Measurements from ENCODE around the gene PARD3B.

PARD3B gene

DNA sequence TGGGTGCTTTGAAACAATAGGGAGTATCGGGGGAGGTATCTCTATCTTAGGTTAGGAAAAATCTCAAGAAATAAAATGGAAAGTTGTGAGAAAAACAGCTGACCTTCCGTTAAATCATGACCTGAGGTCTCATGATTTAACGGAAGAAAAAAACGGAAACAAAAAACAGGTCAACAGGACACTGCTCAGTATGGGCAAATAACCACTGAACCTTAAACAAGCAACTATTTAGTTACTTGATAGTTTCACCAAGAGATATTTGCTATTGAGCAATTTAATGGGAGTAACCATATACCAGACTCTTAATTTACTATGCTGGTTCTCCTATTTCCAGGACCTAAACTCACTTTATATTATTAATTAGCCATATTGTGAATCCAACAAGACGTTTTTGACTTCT lies 150.8 kb downstream of the PARD3B start:
- TF ChIP-seq, protein P1, sequence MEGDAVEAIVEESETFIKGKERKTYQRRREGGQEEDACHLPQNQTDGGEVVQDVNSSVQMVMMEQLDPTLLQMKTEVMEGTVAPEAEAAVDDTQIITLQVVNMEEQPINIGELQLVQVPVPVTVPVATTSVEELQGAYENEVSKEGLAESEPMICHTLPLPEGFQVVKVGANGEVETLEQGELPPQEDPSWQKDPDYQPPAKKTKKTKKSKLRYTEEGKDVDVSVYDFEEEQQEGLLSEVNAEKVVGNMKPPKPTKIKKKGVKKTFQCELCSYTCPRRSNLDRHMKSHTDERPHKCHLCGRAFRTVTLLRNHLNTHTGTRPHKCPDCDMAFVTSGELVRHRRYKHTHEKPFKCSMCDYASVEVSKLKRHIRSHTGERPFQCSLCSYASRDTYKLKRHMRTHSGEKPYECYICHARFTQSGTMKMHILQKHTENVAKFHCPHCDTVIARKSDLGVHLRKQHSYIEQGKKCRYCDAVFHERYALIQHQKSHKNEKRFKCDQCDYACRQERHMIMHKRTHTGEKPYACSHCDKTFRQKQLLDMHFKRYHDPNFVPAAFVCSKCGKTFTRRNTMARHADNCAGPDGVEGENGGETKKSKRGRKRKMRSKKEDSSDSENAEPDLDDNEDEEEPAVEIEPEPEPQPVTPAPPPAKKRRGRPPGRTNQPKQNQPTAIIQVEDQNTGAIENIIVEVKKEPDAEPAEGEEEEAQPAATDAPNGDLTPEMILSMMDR (IDR thresholded peaks at IDR 0.05; ENCODE audit: low read length, missing control alignments): no peak

DNA sequence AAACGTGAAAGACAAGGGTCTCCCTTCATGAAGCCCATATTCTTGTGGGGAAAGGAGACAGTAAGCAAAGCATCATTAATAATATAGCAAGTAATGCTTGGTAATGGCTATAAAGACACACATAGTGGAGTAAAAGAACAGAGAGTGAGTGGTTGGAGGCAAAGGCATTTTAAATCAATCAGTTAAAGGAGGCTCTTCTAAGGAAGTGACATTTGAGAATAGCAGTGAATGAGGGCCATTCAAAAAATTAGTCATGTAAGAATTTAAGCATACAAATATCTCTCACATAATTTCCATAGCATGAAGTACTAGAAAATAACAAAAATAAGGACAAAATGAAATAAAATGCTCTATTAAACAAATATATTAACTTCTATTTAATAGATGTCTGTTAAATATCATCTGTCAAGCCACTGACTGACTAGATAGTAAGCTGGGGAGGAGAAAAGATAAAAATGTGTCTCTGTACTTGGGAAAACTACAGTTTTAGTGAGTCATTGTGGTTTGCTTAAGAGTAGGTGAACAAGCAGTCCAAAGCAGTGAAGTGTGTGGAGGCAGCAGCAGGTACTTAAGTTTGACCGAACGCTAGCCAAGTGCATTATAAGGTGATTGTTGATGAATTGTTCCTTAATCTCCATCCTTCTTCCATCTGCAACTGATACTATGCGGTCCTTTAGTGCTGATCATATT lies 160.1 kb downstream of the PARD3B start:
- TF ChIP-seq, protein P1 (IDR thresholded peaks at IDR 0.05; ENCODE audit: low read length, missing control alignments): no peak
- H3K4me3 ChIP-seq (replicated peaks; ENCODE audit: low read depth, low read length): no peak overlapping the region
- peak; percentile 22 for DNase-seq (ENCODE audit: low read depth)

More for the DNA sequence above, 150.8 kb downstream of the PARD3B start:
- DNase-seq (ENCODE audit: low read depth): no peak
- no peak overlapping the region for H3K4me3 ChIP-seq (replicated peaks; ENCODE audit: low read depth, low read length)

DNA sequence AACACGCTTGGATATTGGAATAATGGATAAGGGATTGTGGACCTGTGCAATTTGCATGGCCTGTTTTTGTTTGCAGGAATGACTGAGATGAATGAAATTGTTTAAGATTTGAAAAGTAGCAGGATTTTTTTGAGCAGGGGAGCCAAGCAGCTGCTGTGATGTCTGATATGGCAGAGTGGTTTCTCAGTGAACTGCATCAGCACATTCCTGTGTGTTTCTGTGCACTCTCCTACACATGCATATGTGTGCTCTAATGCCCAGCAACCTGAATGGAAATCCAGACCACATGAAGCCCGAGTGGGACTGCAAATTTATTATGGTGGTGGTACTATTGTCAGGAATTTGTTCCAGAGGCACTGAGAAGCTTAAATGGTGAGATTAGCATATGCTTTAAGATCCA lies 161.7 kb downstream of the PARD3B start:
- TF ChIP-seq, protein P1 (IDR thresholded peaks at IDR 0.05; ENCODE audit: low read length, missing control alignments): no peak
- H3K4me3 ChIP-seq (replicated peaks; ENCODE audit: low read depth, low read length): no peak overlapping the region
- DNase-seq (ENCODE audit: low read depth): peak; percentile 37

DNA sequence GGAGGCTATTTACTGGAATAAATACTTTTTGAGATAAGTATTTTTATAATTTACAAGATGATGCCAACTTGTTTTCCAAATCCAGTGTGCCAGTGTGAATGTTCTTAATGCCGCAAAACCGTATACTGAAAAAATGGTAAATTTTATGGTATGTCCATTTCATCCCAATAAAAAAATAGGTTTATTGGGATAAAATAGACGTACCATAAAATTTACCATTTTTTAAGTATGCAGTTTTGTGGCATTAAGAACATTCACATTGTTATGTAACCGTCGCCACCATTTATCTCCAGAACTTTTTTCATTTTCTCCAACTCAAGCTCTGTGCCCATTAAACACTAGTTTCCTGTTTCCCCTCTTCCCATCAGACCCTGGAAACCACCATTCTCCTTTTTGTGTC lies 167.9 kb downstream of the PARD3B start:
- no peak overlapping the region for H3K4me3 ChIP-seq (replicated peaks; ENCODE audit: low read depth, low read length)
- DNase-seq (ENCODE audit: low read depth): no peak
- TF ChIP-seq, protein P1 (IDR thresholded peaks at IDR 0.05; ENCODE audit: low read length, missing control alignments): no peak

DNA sequence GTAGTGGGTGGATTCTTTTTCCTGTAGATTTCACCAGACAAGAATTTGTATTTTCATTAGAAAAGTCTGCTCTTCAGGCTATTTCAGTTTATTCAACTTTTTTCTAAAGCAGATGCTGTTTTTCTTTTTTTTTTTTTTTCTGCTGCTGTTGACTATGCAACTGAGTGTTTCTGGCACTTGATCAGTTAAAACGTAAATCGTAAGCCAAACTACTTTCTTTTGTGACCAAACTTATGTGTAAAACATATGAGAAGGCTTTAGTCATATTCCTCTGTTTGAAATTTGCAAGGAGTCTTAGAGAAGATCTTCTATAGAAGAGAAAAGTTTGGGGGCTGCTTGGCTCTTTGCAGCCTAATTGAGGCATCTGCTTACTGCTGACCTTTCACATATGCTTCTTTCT lies 170.1 kb downstream of the PARD3B start:
- TF ChIP-seq, protein P1 (IDR thresholded peaks at IDR 0.05; ENCODE audit: low read length, missing control alignments): no peak
- no peak overlapping the region for H3K4me3 ChIP-seq (replicated peaks; ENCODE audit: low read depth, low read length)
- DNase-seq (ENCODE audit: low read depth): no peak

DNA sequence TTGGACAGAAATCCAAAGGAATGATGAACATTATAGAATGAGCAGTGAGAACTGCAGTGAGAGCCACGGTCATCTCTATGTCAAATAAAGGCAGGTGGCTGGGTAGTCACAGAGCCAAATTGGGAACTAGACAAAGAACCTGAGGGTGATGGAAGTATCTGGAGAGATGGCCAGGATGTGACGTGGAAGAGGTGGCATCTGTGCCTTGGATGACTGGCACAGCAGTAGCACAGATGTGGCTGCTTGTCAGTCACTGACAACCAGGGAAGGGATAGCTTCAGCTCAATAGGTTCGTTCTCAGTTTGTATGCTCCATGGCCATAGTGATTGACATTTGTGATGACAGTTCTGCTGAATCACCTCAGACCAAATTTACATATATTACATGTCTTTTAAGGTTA lies 172.3 kb downstream of the PARD3B start:
- no peak overlapping the region for H3K4me3 ChIP-seq (replicated peaks; ENCODE audit: low read depth, low read length)
- TF ChIP-seq, protein P1 (IDR thresholded peaks at IDR 0.05; ENCODE audit: low read length, missing control alignments): no peak
- no peak for DNase-seq (ENCODE audit: low read depth)

DNA sequence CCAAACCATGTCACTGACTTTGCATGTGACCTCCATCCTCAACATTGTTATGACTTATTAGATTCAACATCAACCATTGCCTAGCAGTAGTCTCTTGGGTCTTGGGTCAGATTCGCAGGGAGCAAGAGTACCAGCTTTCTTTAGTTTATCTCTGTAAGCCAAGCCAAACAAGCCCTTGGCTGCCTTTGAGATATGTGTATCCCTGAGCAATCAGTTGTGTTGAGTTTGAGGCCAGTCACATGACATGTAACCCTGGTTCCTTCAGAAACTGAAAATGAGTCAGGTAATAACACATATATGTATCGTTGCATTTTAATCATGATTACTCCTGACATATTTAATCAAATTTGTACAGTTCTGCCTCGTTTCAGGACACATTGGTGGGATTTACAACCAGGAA lies 173.3 kb downstream of the PARD3B start:
- H3K4me3 ChIP-seq (replicated peaks; ENCODE audit: low read depth, low read length): no peak overlapping the region
- DNase-seq (ENCODE audit: low read depth): no peak
- TF ChIP-seq, protein P1 (IDR thresholded peaks at IDR 0.05; ENCODE audit: low read length, missing control alignments): no peak

All from fibroblast of pulmonary artery (primary cell).